Fibroblast of lung (primary cell): ENCODE measurements around the gene SIGMAR1. TPM values are rescaled to one million over a fixed set of nuclear protein-coding genes. Genes with fewer than 3 reads are reported as not detected.

Experiments
- DNase-seq, 2 donors: peaks; one replicate each; pipeline versions ENCODE4 v3.0.0 to v3.0.0-alpha.2; 2010; ENCODE audit warnings: low read depth in 2 of 2
- H2AFZ ChIP-seq: 2 replicates; pipeline ENCODE4 v1.5.1; 2012; ENCODE audit warnings: low read length, control low read depth, inconsistent platforms
- H3K27ac ChIP-seq: 2 replicates; pipeline ENCODE4 v1.5.1; 2011; ENCODE audit warnings: low read length, control low read depth; ENCODE audit not compliant: insufficient read depth
- H3K27me3 ChIP-seq: 2 replicates; pipeline ENCODE4 v1.5.1; 2011; ENCODE audit warnings: mild to moderate bottlenecking, low read length; ENCODE audit not compliant: control insufficient read depth, insufficient read depth
- H3K36me3 ChIP-seq: 2 replicates; pipeline ENCODE4 v1.5.1; 2011; ENCODE audit warnings: low read length; ENCODE audit not compliant: control insufficient read depth, insufficient read depth
- H3K4me1 ChIP-seq: 2 replicates; pipeline ENCODE4 v1.5.1; 2011; ENCODE audit warnings: low read length; ENCODE audit not compliant: control insufficient read depth, insufficient read depth; ENCODE audit errors: extremely low read depth
- H3K4me2 ChIP-seq: 2 replicates; pipeline ENCODE4 v1.5.1; 2011; ENCODE audit warnings: low read length, control low read depth; ENCODE audit not compliant: insufficient read depth; ENCODE audit errors: extremely low read depth
- H3K4me3 ChIP-seq, 4 experiments: fragments of 200-600 bp in 1 of 4; sonication (generic) in 1 of 4; replicated peaks in 1 of 4; 2 replicates each; pipeline ENCODE4 v1.5.1; 2011 to 2016; ENCODE audit warnings: low read length in 4 of 4, low read depth in 3 of 4, mild to moderate bottlenecking in 3 of 4, control low read depth in 2 of 4, inconsistent platforms in 1 of 4, mixed read lengths in 1 of 4; ENCODE audit not compliant: insufficient read depth in 1 of 4; ENCODE audit errors: control extremely low read depth in 1 of 4
- H3K79me2 ChIP-seq: 2 replicates; pipeline ENCODE4 v1.5.1; 2012; ENCODE audit warnings: mild to moderate bottlenecking, low read length, inconsistent platforms; ENCODE audit not compliant: control insufficient read depth, insufficient read depth
- H3K9ac ChIP-seq: 2 replicates; pipeline ENCODE4 v1.5.1; 2011; ENCODE audit warnings: mild to moderate bottlenecking, low read length, control low read depth; ENCODE audit not compliant: insufficient read depth
- H3K9me3 ChIP-seq: 2 replicates; pipeline ENCODE4 v1.5.1; 2012; ENCODE audit warnings: low read depth, low read length; ENCODE audit not compliant: control insufficient read depth, insufficient read depth
- H4K20me1 ChIP-seq: 2 replicates; pipeline ENCODE4 v1.5.1; 2011; ENCODE audit warnings: low read length; ENCODE audit not compliant: control insufficient read depth, insufficient read depth; ENCODE audit errors: extremely low read depth
- EZH2 ChIP-seq: IDR thresholded peaks from 2 replicates; pipeline ENCODE4 v1.5.1; 2012; ENCODE audit warnings: low read length, control low read depth, mild to moderate bottlenecking; ENCODE audit errors: missing control alignments
- polyA plus RNA-seq, 2 donors: library from polyadenylated mRNA; depleted of rRNA in 1 of 2; stranded (reverse) in 1 of 2; unstranded in 1 of 2; fragments of >200 nt; gene quantifications; 2 replicates each; pipeline ENCODE4 v1.2.1, GENCODE V29; 2011 to 2012; ENCODE audit warnings: missing spikeins in 1 of 2
- total RNA-seq: library from RNA; depleted of rRNA; stranded (reverse); fragments of >200 nt; gene quantifications from 2 replicates; pipeline ENCODE4 v1.2.1, GENCODE V29; 2014
- TF ChIP-seq, protein P1 (sequence below), 2 donors: IDR thresholded peaks in 1 of 2; conservative IDR thresholded peaks in 1 of 2; 1 replicate in 1 of 2; 2 replicates in 1 of 2; pipeline ENCODE4 v1.5.1; 2011 to 2012; ENCODE audit warnings: low read length in 2 of 2, control low read depth in 1 of 2, inconsistent platforms in 1 of 2, low read depth in 1 of 2, mild to moderate bottlenecking in 1 of 2

Gene SIGMAR1
- total and polyA plus RNA-seq, 2 donors (not counting 1 experiment from before 2014, with no cell fraction given) = 52.5 to 61.2 TPM

DNA sequence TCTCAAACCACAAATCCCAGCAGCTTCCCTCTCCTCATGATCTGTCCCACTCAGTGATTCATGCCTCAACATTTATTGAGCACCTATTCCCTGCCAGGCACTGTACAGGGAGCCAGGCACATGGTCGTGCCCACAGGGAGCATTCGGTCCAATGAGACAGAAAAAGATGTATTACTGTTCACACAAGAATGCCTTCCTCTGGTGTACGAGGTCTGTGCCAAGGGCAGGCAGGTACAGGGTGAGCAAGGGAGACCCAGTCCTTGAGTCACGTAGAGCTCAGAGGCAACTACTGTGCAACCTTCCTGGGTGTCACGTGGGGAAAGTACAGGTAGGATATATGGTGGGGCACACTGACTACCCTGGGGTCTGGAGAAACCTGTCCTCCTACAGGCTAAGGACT, 52.6 kb downstream of the SIGMAR1 start:
- TF ChIP-seq, protein P1, sequence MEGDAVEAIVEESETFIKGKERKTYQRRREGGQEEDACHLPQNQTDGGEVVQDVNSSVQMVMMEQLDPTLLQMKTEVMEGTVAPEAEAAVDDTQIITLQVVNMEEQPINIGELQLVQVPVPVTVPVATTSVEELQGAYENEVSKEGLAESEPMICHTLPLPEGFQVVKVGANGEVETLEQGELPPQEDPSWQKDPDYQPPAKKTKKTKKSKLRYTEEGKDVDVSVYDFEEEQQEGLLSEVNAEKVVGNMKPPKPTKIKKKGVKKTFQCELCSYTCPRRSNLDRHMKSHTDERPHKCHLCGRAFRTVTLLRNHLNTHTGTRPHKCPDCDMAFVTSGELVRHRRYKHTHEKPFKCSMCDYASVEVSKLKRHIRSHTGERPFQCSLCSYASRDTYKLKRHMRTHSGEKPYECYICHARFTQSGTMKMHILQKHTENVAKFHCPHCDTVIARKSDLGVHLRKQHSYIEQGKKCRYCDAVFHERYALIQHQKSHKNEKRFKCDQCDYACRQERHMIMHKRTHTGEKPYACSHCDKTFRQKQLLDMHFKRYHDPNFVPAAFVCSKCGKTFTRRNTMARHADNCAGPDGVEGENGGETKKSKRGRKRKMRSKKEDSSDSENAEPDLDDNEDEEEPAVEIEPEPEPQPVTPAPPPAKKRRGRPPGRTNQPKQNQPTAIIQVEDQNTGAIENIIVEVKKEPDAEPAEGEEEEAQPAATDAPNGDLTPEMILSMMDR (conservative IDR thresholded peaks at IDR 0.05 in 1 of 2, IDR thresholded peaks at IDR 0.05 in 1 of 2; ENCODE audit: low read depth in 1 of 2, low read length in 2 of 2) = no peak
- peak; percentile 26 for TF ChIP-seq EZH2

More for the DNA sequence above, 52.6 kb downstream of the SIGMAR1 start:
- no peaks in the 10 kb centered on the region for H4K20me1 ChIP-seq
- no peak overlapping the region for H3K4me2 ChIP-seq
- H3K4me1 ChIP-seq = no peaks in the 10 kb centered on the region
- H3K9ac ChIP-seq = no peak overlapping the region
- DNase-seq = no peak
- H3K4me3 ChIP-seq = no peak overlapping the region
- H3K36me3 ChIP-seq = no peaks in the 10 kb centered on the region
- no peaks in the 10 kb centered on the region for H3K79me2 ChIP-seq
- no peaks in the 10 kb centered on the region for H3K9me3 ChIP-seq
- no peak overlapping the region for H3K27ac ChIP-seq
- H2AFZ ChIP-seq = no peak overlapping the region
- peaks cover 58% of the 10 kb centered on the region for H3K27me3 ChIP-seq

Other genes with a start within 250 kb of the SIGMAR1 start
- 3.3 and 5.3 TPM in 2 replicates for gene FAM219A, start 179.2 kb downstream of the SIGMAR1 start, total RNA-seq
- 7.3 and 8.8 TPM in 2 replicates for gene FAM219A, start 179.2 kb downstream of the SIGMAR1 start, polyA plus RNA-seq
- not detected in 2 replicates for gene DNAI1, start 179.0 kb downstream of the SIGMAR1 start, total RNA-seq
- not detected in 2 replicates for gene DNAI1, start 179.0 kb downstream of the SIGMAR1 start, polyA plus RNA-seq
- under 0.01 TPM in 1 of 2 replicates, not detected in the other for gene ENHO, start 114.8 kb downstream of the SIGMAR1 start, total RNA-seq
- gene ENHO, start 114.8 kb downstream of the SIGMAR1 start, polyA plus RNA-seq = 0.07 TPM in 1 of 2 replicates, not detected in the other
- gene CNTFR, start 48.1 kb downstream of the SIGMAR1 start, total RNA-seq = 0.26 TPM in 1 of 2 replicates, not detected in the other
- 0.18 TPM in 1 of 2 replicates, not detected in the other for gene CNTFR, start 48.1 kb downstream of the SIGMAR1 start, polyA plus RNA-seq
- 25.7 and 34.3 TPM in 2 replicates for gene RPP25L, start 25.7 kb downstream of the SIGMAR1 start, total RNA-seq
- gene RPP25L, start 25.7 kb downstream of the SIGMAR1 start, polyA plus RNA-seq = 12.6 and 13.5 TPM in 2 replicates
- 95.8 and 106 TPM in 2 replicates for gene DCTN3, start 17.3 kb downstream of the SIGMAR1 start, total RNA-seq
- 157 and 194 TPM in 2 replicates for gene DCTN3, start 17.3 kb downstream of the SIGMAR1 start, polyA plus RNA-seq
- gene ARID3C, start 8.7 kb downstream of the SIGMAR1 start, total RNA-seq = under 0.01 and 0.17 TPM in 2 replicates
- not detected in 2 replicates for gene ARID3C, start 8.7 kb downstream of the SIGMAR1 start, polyA plus RNA-seq
- 27.2 and 29.1 TPM in 2 replicates for gene GALT, start 8.9 kb upstream of the SIGMAR1 start, total RNA-seq
- gene GALT, start 8.9 kb upstream of the SIGMAR1 start, polyA plus RNA-seq = 13.9 and 20.1 TPM in 2 replicates
- 6.9 and 8.2 TPM in 2 replicates for gene IL11RA, start 14.4 kb upstream of the SIGMAR1 start, total RNA-seq
- 3.1 and 5.0 TPM in 2 replicates for gene IL11RA, start 14.4 kb upstream of the SIGMAR1 start, polyA plus RNA-seq
- 0.26 TPM in 1 of 2 replicates, not detected in the other for gene CCL27, start 24.9 kb upstream of the SIGMAR1 start, total RNA-seq
- 0.09 TPM in 1 of 2 replicates, not detected in the other for gene CCL27, start 24.9 kb upstream of the SIGMAR1 start, polyA plus RNA-seq
- not detected in 2 replicates for gene CCL19, start 53.5 kb upstream of the SIGMAR1 start, total RNA-seq
- gene CCL19, start 53.5 kb upstream of the SIGMAR1 start, polyA plus RNA-seq = not detected in 2 replicates
- not detected in 2 replicates for gene CCL21, start 72.3 kb upstream of the SIGMAR1 start, total RNA-seq
- gene CCL21, start 72.3 kb upstream of the SIGMAR1 start, polyA plus RNA-seq = not detected in 2 replicates